Measurements from ENCODE around the gene FAM124A.

GRCh38 chr13:51277928-51278327, 55.7 kb downstream of the FAM124A start:
- TF ChIP-seq CTCF (IDR thresholded peaks at IDR 0.05) (no peak), REST (IDR thresholded peaks at IDR 0.05; ENCODE audit: insufficient read depth in 1 of 2, low read depth in 2 of 2, low read length in 1 of 2) (no peak), POLR2AphosphoS5 (IDR thresholded peaks at IDR 0.05; ENCODE audit: low read depth, low read length) (no peak), SIN3A (IDR thresholded peaks at IDR 0.05; ENCODE audit: borderline replicate concordance, insufficient read depth, low read depth, low read length) (no peak)

Measured in Panc1 (cell line).